ENCODE data around the gene RFC4. TPM values are rescaled to one million over a fixed set of nuclear protein-coding genes. Genes with fewer than 3 reads are reported as not detected.
"Not testable (repeated sequence)": the region's sequence is repeated elsewhere in the genome, so short reads cannot be mapped to it uniquely, and the experiment has no call there.

The RFC4 gene
- total RNA-seq, 2 experiments from 2014 or later = 114 to 118 TPM

DNA sequence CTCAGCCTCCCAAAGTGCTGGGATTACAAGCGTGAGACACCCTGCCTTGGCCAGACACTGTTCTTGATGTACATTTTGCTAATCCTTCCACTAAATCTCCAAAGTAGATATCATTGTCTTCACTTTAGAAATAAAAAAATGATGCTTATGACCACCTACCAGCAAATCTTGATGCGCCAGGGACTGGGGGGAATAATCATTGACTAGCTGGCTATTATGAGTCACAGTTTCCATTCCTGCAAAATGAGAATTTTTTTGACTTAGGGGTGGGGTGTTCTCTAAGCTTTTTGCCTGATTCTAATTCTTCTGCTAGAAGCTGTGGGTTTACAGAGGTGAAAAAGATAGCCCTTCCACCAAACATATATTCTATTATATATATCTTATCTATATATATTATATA, 17.1 kb upstream of the RFC4 start:
- BruUV-seq (replicated peaks) = no TSS peak
- CTCF ChIA-PET (ENCODE audit: unreplicated experiment) = no interaction called here
- no peak overlapping the region for H2AFZ ChIP-seq (ENCODE audit: low read length)
- H3K9me3 ChIP-seq (ENCODE audit: low read length) = no peaks in the 10 kb centered on the region
- H3K4me1 ChIP-seq (ENCODE audit: insufficient read depth, low read length, poor library complexity, severe bottlenecking) = peaks cover 20% of the 10 kb centered on the region
- POLR2A ChIA-PET = no interaction called here
- no peaks in the 10 kb centered on the region for H4K20me1 ChIP-seq (ENCODE audit: insufficient read depth, low read length)
- TF ChIP-seq EZH2phosphoT487 (IDR thresholded peaks at IDR 0.05; ENCODE audit: borderline replicate concordance, low read depth, low read length) = no peak
- TF ChIP-seq, protein P1, sequence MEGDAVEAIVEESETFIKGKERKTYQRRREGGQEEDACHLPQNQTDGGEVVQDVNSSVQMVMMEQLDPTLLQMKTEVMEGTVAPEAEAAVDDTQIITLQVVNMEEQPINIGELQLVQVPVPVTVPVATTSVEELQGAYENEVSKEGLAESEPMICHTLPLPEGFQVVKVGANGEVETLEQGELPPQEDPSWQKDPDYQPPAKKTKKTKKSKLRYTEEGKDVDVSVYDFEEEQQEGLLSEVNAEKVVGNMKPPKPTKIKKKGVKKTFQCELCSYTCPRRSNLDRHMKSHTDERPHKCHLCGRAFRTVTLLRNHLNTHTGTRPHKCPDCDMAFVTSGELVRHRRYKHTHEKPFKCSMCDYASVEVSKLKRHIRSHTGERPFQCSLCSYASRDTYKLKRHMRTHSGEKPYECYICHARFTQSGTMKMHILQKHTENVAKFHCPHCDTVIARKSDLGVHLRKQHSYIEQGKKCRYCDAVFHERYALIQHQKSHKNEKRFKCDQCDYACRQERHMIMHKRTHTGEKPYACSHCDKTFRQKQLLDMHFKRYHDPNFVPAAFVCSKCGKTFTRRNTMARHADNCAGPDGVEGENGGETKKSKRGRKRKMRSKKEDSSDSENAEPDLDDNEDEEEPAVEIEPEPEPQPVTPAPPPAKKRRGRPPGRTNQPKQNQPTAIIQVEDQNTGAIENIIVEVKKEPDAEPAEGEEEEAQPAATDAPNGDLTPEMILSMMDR (conservative IDR thresholded peaks at IDR 0.05; ENCODE audit: low read length) = no peak
- no peaks in the 10 kb centered on the region for H3K9me2 ChIP-seq (ENCODE audit: insufficient read depth, low read length)
- DNase-seq (ENCODE audit: low spot score) = no peak
- H3K36me3 ChIP-seq (ENCODE audit: insufficient read depth, low read length) = no peaks in the 10 kb centered on the region
- no peak overlapping the region for H3K4me2 ChIP-seq (ENCODE audit: low read length)
- no peak overlapping the region for H3K4me3 ChIP-seq (ENCODE audit: low read depth, low read length, poor library complexity, severe bottlenecking)
- no peak overlapping the region for H3K27ac ChIP-seq (ENCODE audit: low read depth, low read length, poor library complexity, severe bottlenecking)
- intact Hi-C loops (cut with micrococcal nuclease; ENCODE audit: unreplicated experiment) = loop anchor here (5.0 kb wide), 1 partner anchor 566 kb away; no protein-coding TSS in a partner anchor
- H3K79me2 ChIP-seq (ENCODE audit: insufficient read depth, low read depth, low read length) = no peaks in the 10 kb centered on the region

DNA sequence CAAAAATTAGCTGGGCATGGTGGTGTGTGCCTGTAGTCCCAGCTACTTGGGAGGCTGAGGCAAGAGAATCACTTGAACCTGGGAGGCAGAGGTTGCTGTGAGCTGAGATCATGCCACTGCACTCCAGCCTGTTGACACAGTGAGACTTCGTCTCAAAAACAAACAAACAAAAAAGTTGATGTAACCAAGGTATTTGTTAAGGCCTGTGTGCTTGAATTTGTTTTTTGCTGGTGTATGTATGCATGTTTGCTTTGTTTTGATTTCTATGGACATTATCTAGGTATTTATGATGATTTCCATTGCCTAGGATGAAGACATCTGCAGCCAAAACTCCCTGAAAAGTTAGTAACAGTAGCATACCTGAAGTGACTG, 16.1 kb upstream of the RFC4 start:
- H3K79me2 ChIP-seq (ENCODE audit: insufficient read depth, low read depth, low read length); H3K4me2 ChIP-seq (ENCODE audit: low read length); H3K9me3 ChIP-seq (ENCODE audit: low read length); H3K36me3 ChIP-seq (ENCODE audit: insufficient read depth, low read length); BruUV-seq (replicated peaks); H2AFZ ChIP-seq (ENCODE audit: low read length); H3K4me3 ChIP-seq (ENCODE audit: low read depth, low read length, poor library complexity, severe bottlenecking); H4K20me1 ChIP-seq (ENCODE audit: insufficient read depth, low read length); H3K9me2 ChIP-seq (ENCODE audit: insufficient read depth, low read length); DNase-seq (ENCODE audit: low spot score); H3K27ac ChIP-seq (ENCODE audit: low read depth, low read length, poor library complexity, severe bottlenecking); CTCF ChIA-PET (ENCODE audit: unreplicated experiment): not testable (repeated sequence)
- POLR2A ChIA-PET = interaction anchor here (1.0 to 1.7 kb wide), 2 partner anchors 16 to 39 kb away, joined by 4 to 9 read pairs; partner anchors contain the start of genes EIF4A2 and RFC4
- intact Hi-C loops (cut with micrococcal nuclease; ENCODE audit: unreplicated experiment) = loop anchor here (5.0 kb wide), 1 partner anchor 565 kb away; no protein-coding TSS in a partner anchor
- H3K4me1 ChIP-seq (ENCODE audit: insufficient read depth, low read length, poor library complexity, severe bottlenecking) = peaks cover 16% of the 10 kb centered on the region

DNA sequence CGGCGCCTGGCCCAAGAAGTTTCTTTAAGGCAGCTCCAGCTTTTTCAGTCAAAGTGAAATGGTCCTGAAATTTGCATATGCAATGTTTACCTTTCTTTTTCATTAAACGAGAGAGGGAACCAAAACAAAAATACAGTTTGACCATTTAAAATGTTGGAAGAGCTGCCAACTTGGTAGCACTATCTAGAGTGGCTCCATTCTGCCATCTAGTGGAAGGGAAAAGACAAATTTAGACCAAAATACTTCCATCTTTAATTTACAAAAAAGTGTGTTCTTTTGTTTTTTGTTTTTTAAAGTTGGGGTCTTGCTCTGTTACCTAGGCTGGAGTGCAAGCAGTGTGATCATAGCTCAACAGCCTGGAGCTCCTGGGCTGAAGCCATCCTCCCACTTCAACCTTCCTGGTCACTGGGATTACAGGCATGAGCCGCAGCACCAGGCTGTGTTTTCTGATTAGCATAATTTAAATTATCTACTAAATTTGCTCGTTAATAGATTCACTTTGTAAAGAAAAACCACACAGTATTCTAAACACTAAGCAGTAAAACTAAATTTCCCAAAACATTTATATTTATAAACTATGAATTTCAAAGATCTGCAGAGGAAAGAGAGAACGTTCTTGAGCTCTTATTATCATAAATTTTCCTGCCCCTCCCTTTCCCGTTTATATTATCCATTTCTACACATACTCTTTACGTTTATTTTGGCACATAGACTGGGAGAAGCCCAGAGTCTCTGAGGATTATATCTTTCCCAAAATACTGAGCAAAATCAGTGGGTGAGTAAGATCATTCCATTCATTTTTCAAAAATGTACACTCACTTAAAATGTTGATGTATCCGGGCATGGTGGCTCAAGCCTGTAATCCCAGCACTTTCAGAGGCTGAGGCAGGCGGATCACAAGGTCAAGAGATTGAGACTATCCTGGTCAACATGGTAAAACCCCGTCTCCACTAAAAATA, 15.4 kb upstream of the RFC4 start:
- ChIA-PET CTCF (ENCODE audit: unreplicated experiment) (interaction anchor here (0.5 to 1.0 kb wide), 3 partner anchors 205 to 210 kb away, joined by 3 to 5 read pairs (median 3); no protein-coding TSS in a partner anchor), POLR2A (interaction anchor here (0.7 to 1.7 kb wide), 5 partner anchors 15 to 252 kb away, joined by 3 to 9 read pairs (median 4); partner anchors contain the start of genes DNAJB11, EIF4A2 and RFC4)
- H3K4me3 ChIP-seq (ENCODE audit: low read depth, low read length, poor library complexity, severe bottlenecking) = no peak overlapping the region
- H2AFZ ChIP-seq (ENCODE audit: low read length) = peak overlapping the region; percentile 53
- H3K27ac ChIP-seq (ENCODE audit: low read depth, low read length, poor library complexity, severe bottlenecking) = no peak overlapping the region
- H3K9me3 ChIP-seq (ENCODE audit: low read length) = no peaks in the 10 kb centered on the region
- no peaks in the 10 kb centered on the region for H4K20me1 ChIP-seq (ENCODE audit: insufficient read depth, low read length)
- no peaks in the 10 kb centered on the region for H3K9me2 ChIP-seq (ENCODE audit: insufficient read depth, low read length)
- intact Hi-C loops (cut with micrococcal nuclease; ENCODE audit: unreplicated experiment) = loop anchor here (1.0 to 5.0 kb wide), 3 partner anchors 207 to 564 kb away; no protein-coding TSS in a partner anchor
- TF ChIP-seq EZH2phosphoT487 (IDR thresholded peaks at IDR 0.05; ENCODE audit: borderline replicate concordance, low read depth, low read length) = no peak
- TF ChIP-seq, protein P1 (conservative IDR thresholded peaks at IDR 0.05; ENCODE audit: low read length) = peak; percentile 91
- peak; percentile 75 for DNase-seq (ENCODE audit: low spot score)
- no TSS peak for BruUV-seq (replicated peaks)
- H3K36me3 ChIP-seq (ENCODE audit: insufficient read depth, low read length) = no peaks in the 10 kb centered on the region
- H3K4me2 ChIP-seq (ENCODE audit: low read length) = peak overlapping the region; percentile 30
- peaks cover 14% of the 10 kb centered on the region for H3K4me1 ChIP-seq (ENCODE audit: insufficient read depth, low read length, poor library complexity, severe bottlenecking)
- H3K79me2 ChIP-seq (ENCODE audit: insufficient read depth, low read depth, low read length) = no peaks in the 10 kb centered on the region

Measured in OCI-LY7 (cell line).